ENCODE measurements around the gene KLHDC9. TPM values are rescaled to one million over a fixed set of nuclear protein-coding genes. Genes with fewer than 3 reads are reported as not detected.

KLHDC9 gene
- total and polyA plus RNA-seq, 9 of the 15 experiments (the other 6 are each of a cell fraction or from before 2014, with no cell fraction given): not detected

DNA sequence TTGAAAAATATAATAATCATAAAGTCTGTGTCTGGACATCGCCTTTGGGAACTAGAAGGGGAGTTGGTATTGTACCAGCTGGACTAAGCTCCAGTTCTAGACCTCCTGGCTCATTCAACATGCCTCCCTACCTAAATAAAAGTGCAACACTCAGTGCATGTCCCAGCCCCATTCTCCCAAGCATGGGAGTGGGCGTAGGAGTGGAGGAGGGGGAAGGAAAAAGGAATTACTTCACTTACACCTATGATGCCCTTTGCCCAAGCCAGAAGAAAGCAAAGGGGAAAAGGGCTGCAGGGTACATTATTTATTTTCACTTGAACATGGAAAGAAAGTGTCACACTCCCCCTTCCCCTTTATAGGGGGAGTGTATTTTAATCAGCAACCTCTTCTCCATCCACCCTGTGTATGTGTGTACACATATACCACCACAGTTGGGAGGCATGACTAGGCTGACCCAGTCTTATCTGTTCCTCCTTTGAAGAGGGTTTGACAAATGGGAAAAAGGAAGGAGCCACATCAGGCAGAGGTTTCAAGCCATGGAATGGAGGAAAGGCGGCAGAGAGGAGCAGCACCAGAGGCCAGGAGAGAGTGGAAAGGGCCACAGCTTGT is 23.0 kb downstream of the KLHDC9 start:
- peaks cover 67% of the 10 kb centered on the region for H3K36me3 ChIP-seq (ENCODE audit: control insufficient read depth, insufficient read depth, low read length)
- peaks cover 24 to 28% of the 10 kb centered on the region in 2 experiments for H3K4me1 ChIP-seq (replicated peaks in 1 of 2; ENCODE audit: control insufficient read depth in 2 of 2, insufficient read depth in 2 of 2, low read length in 2 of 2)
- peaks cover 3% of the 10 kb centered on the region; the same call in 1 of the 2 replicates for H4K20me1 ChIP-seq (replicated peaks; ENCODE audit: control insufficient read depth, insufficient read depth, low read length)
- POLR2A ChIA-PET: interaction anchor here (0.5 to 2.5 kb wide), 6 partner anchors 9 to 132 kb away, joined by 3 to 20 read pairs (median 4); partner anchors contain the start of gene DEDD
- H3K4me2 ChIP-seq (ENCODE audit: insufficient read depth, low read length): no peak overlapping the region
- H2AFZ ChIP-seq (ENCODE audit: low read depth, low read length): no peak overlapping the region
- H3K27me3 ChIP-seq (ENCODE audit: control insufficient read depth in 2 of 2, insufficient read depth in 2 of 2, low read length in 2 of 2): no peaks in the 10 kb centered on the region; a peak in 1 of 5 replicates
- CTCF ChIA-PET (ENCODE audit: low intra/inter-chr PET ratio): no interaction called here
- no TSS peak for BruUV-seq (replicated peaks)
- H3K9me1 ChIP-seq (ENCODE audit: control insufficient read depth, insufficient read depth, low read length): no peaks in the 10 kb centered on the region
- H3K27ac ChIP-seq (ENCODE audit: extremely low read depth, low read depth, low read length): peak overlapping the region; percentile 2; the same call in 1 of the 3 replicates
- FAIRE-seq (no peak), ATAC-seq (no peak), DNase-seq (ENCODE audit: extremely low read depth in 1 of 4, low spot score in 3 of 4) (no peak)
- 93% methylated on average over 3 of the region's 3 CpGs for WGBS (ENCODE audit: insufficient coverage, low coverage, missing lambda C conversion rate)
- H3K4me3 ChIP-seq: no peak overlapping the region
- intact Hi-C loops (cut with micrococcal nuclease): no loop called here
- H3K79me2 ChIP-seq (ENCODE audit: control insufficient read depth, insufficient read depth, low read length): peaks cover 46% of the 10 kb centered on the region
- H3K9ac ChIP-seq (ENCODE audit: insufficient read depth in 1 of 2, low read depth in 2 of 2, low read length in 2 of 2): no peak overlapping the region; a peak in 1 of 4 replicates
- in situ Hi-C loops (cut with MboI): no loop called here
- no peaks in the 10 kb centered on the region for H3K9me3 ChIP-seq (replicated peaks; ENCODE audit: control insufficient read depth, insufficient read depth, low read depth, low read length)
- TF ChIP-seq, protein P1, sequence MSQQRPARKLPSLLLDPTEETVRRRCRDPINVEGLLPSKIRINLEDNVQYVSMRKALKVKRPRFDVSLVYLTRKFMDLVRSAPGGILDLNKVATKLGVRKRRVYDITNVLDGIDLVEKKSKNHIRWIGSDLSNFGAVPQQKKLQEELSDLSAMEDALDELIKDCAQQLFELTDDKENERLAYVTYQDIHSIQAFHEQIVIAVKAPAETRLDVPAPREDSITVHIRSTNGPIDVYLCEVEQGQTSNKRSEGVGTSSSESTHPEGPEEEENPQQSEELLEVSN (IDR thresholded peaks at IDR 0.05; ENCODE audit: borderline replicate concordance in 1 of 2, extremely low read depth in 1 of 2, insufficient read depth in 1 of 2, insufficient read length in 1 of 2, low read depth in 1 of 2, low read length in 1 of 2, poor library complexity in 1 of 2, severe bottlenecking in 1 of 2): no peak
- TF ChIP-seq EGR1 (conservative IDR thresholded peaks at IDR 0.05): peak; percentile 43

DNA sequence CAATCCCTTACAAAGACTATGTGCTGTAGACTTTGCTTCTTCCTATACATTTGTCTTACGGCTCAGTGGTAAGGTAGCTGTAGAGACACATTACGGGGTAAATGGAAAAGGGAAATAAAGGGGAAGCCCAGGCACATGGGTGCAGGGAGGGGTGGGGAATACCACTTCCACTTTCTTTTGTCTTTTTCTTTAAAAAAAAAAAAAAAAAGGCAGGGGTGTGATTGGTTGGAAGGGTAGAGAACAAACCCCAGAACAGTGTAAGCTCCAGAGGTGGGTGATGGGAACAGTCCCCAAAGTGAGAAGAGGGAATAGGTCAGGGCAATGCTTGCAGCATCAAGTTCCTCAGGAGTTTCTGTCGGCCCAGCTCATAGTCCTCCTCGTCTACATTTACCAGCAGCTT is 23.7 kb downstream of the KLHDC9 start:
- FAIRE-seq: no peak
- BruUV-seq (replicated peaks): no TSS peak
- Histone ChIP-seq H4K20me1 (replicated peaks; ENCODE audit: control insufficient read depth, insufficient read depth, low read length) (peaks cover 3% of the 10 kb centered on the region; the same call in 1 of the 2 replicates), H3K9me3 (replicated peaks; ENCODE audit: control insufficient read depth, insufficient read depth, low read depth, low read length) (no peaks in the 10 kb centered on the region), H3K36me3 (ENCODE audit: control insufficient read depth, insufficient read depth, low read length) (peaks cover 67% of the 10 kb centered on the region; the same call in 2 of the 3 replicates), H3K79me2 (ENCODE audit: control insufficient read depth, insufficient read depth, low read length) (peaks cover 43% of the 10 kb centered on the region), H3K4me3 (no peak overlapping the region), H3K27ac (ENCODE audit: extremely low read depth, low read depth, low read length) (no peak overlapping the region), H3K27me3 (ENCODE audit: control insufficient read depth in 2 of 2, insufficient read depth in 2 of 2, low read length in 2 of 2) (no peaks in the 10 kb centered on the region; a peak in 1 of 5 replicates), H3K9me1 (ENCODE audit: control insufficient read depth, insufficient read depth, low read length) (no peaks in the 10 kb centered on the region), H3K9ac (ENCODE audit: insufficient read depth in 1 of 2, low read depth in 2 of 2, low read length in 2 of 2) (no peak overlapping the region), H2AFZ (ENCODE audit: low read depth, low read length) (no peak overlapping the region), H3K4me2 (ENCODE audit: insufficient read depth, low read length) (no peak overlapping the region), H3K4me1 (replicated peaks in 1 of 2; ENCODE audit: control insufficient read depth in 2 of 2, insufficient read depth in 2 of 2, low read length in 2 of 2) (peaks cover 18 to 25% of the 10 kb centered on the region in 2 experiments)
- DNase-seq (ENCODE audit: extremely low read depth in 1 of 4, low spot score in 3 of 4): no peak
- ChIA-PET POLR2A (interaction anchor here (0.6 to 2.5 kb wide), 6 partner anchors 10 to 132 kb away, joined by 3 to 20 read pairs (median 4); partner anchors contain the start of genes DEDD, UFC1 and USF1), CTCF (ENCODE audit: low intra/inter-chr PET ratio) (no interaction called here)
- intact Hi-C loops (cut with micrococcal nuclease): no loop called here
- in situ Hi-C loops (cut with MboI): no loop called here
- ATAC-seq: no peak
- 94% methylated on average over 4 of the region's 4 CpGs for WGBS (ENCODE audit: insufficient coverage, low coverage, missing lambda C conversion rate)
- TF ChIP-seq ZNF695 (CRISPR knock-in tag; IDR thresholded peaks at IDR 0.05) (no peak), NCOA2 (IDR thresholded peaks at IDR 0.05; ENCODE audit: partially characterized antibody in 2 of 2) (no peak), U2AF2 (optimal IDR thresholded peaks at IDR 0.05; ENCODE audit: low read depth, low read length) (no peak), POLR3A (IDR thresholded peaks at IDR 0.05; ENCODE audit: borderline replicate concordance, extremely low read depth, insufficient read depth, insufficient read length) (no peak), PCBP2 (IDR thresholded peaks at IDR 0.05; ENCODE audit: low read depth, low read length, poor library complexity, severe bottlenecking) (no peak), ZNF57 (CRISPR knock-in tag; IDR thresholded peaks at IDR 0.05) (no peak)
- TF ChIP-seq, protein P2, sequence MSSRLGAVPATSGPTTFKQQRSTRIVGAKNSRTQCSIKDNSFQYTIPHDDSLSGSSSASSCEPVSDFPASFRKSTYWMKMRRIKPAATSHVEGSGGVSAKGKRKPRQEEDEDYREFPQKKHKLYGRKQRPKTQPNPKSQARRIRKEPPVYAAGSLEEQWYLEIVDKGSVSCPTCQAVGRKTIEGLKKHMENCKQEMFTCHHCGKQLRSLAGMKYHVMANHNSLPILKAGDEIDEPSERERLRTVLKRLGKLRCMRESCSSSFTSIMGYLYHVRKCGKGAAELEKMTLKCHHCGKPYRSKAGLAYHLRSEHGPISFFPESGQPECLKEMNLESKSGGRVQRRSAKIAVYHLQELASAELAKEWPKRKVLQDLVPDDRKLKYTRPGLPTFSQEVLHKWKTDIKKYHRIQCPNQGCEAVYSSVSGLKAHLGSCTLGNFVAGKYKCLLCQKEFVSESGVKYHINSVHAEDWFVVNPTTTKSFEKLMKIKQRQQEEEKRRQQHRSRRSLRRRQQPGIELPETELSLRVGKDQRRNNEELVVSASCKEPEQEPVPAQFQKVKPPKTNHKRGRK (tag; IDR thresholded peaks at IDR 0.05): no peak

Measured in K562 (cell line).